Neural cell (in vitro differentiated cells): Measurements from ENCODE around the gene SLC23A3. TPM values are rescaled to one million over a fixed set of nuclear protein-coding genes. Genes with fewer than 3 reads are reported as not detected.

ENCODE experiments used
- H2AFZ ChIP-seq: fragments of 200-600, 300-800 bp; sonication (generic), shearing (Covaris generic); 2 replicates; pipeline ENCODE4 v1.6.0; 2014; ENCODE audit warnings: low read depth, mild to moderate bottlenecking, antibody characterized with exemption, low read length, moderate library complexity
- H3F3A ChIP-seq: fragments of 200-600 bp; shearing (Covaris generic); 2 replicates; pipeline ENCODE4 v1.6.1; 2016; ENCODE audit warnings: mild to moderate bottlenecking, moderate library complexity, mixed read lengths, antibody characterized with exemption, low read length; ENCODE audit not compliant: insufficient read depth, poor library complexity, severe bottlenecking
- H3K27ac ChIP-seq: fragments of 200-600, 300-800 bp; sonication (generic), shearing (Covaris generic); 2 replicates; pipeline ENCODE4 v1.5.1; 2014; ENCODE audit warnings: mild to moderate bottlenecking, low read length, moderate library complexity
- H3K27me3 ChIP-seq: fragments of 300-800, 200-600 bp; sonication (generic), shearing (Covaris generic); 2 replicates; pipeline ENCODE4 v1.6.0; 2014; ENCODE audit warnings: mild to moderate bottlenecking, low read depth, low read length, moderate library complexity; ENCODE audit not compliant: insufficient read depth
- H3K36me3 ChIP-seq: fragments of 300-800, 200-600 bp; sonication (generic), shearing (Covaris generic); 2 replicates; pipeline ENCODE4 v1.5.1; 2014; ENCODE audit warnings: mild to moderate bottlenecking, antibody characterized with exemption, low read length, moderate library complexity; ENCODE audit not compliant: insufficient read depth
- H3K4me2 ChIP-seq: fragments of 300-800, 200-600 bp; sonication (generic), shearing (Covaris generic); 2 replicates; pipeline ENCODE4 v1.6.0; 2014; ENCODE audit warnings: mild to moderate bottlenecking, low read length
- H3K4me3 ChIP-seq: fragments of 300-800, 200-600 bp; sonication (generic), shearing (Covaris generic); 2 replicates; pipeline ENCODE4 v1.5.1; 2014; ENCODE audit warnings: mild to moderate bottlenecking, low read length, moderate library complexity
- H3K79me2 ChIP-seq: fragments of 200-600 bp; shearing (Covaris generic); replicated peaks from 2 replicates; pipeline ENCODE4 v1.6.0; 2014; ENCODE audit warnings: mild to moderate bottlenecking, low read length, moderate library complexity; ENCODE audit not compliant: insufficient read depth
- H3K9ac ChIP-seq: fragments of 300-800, 200-600 bp; sonication (generic), shearing (Covaris generic); 2 replicates; pipeline ENCODE4 v1.6.1; 2016; ENCODE audit warnings: mild to moderate bottlenecking, low read length, mixed read lengths
- H3K9me2 ChIP-seq: fragments of 200-600 bp; shearing (Covaris generic); 2 replicates; pipeline ENCODE4 v1.6.1; 2016; ENCODE audit warnings: mild to moderate bottlenecking, low read length, mixed read lengths; ENCODE audit not compliant: insufficient read depth
- H3K9me3 ChIP-seq: fragments of 200-600, 300-800 bp; sonication (generic), shearing (Covaris generic); 2 replicates; pipeline ENCODE4 v1.6.1; 2016; ENCODE audit warnings: mild to moderate bottlenecking, mixed run types, low read length, moderate library complexity, mixed read lengths
- H4K20me1 ChIP-seq: fragments of 200-600 bp; shearing (Covaris generic); 2 replicates; pipeline ENCODE4 v1.6.1; 2016; ENCODE audit warnings: mild to moderate bottlenecking, mixed run types; ENCODE audit not compliant: insufficient read depth
- EP300 ChIP-seq: fragments of 450-650 bp; conservative IDR thresholded peaks from 2 replicates; pipeline ENCODE4 v1.6.1; 2014; ENCODE audit warnings: antibody characterized with exemption, mild to moderate bottlenecking, moderate library complexity; ENCODE audit not compliant: poor library complexity, severe bottlenecking
- EZH2 ChIP-seq: fragments of 200-600, 300-800 bp; shearing (Covaris generic), sonication (generic); IDR thresholded peaks from 2 replicates; pipeline ENCODE4 v1.6.1; 2014; ENCODE audit warnings: antibody characterized with exemption, low read length, borderline replicate concordance, mild to moderate bottlenecking; ENCODE audit not compliant: insufficient read depth, poor library complexity, severe bottlenecking
- MXI1 ChIP-seq: fragments of 450-650 bp; conservative IDR thresholded peaks from 2 replicates; pipeline ENCODE4 v1.6.1; 2014; ENCODE audit warnings: antibody characterized with exemption, mild to moderate bottlenecking; ENCODE audit not compliant: poor library complexity, severe bottlenecking
- POLR2AphosphoS5 ChIP-seq: IDR thresholded peaks from 2 replicates; pipeline ENCODE4 v1.6.1; 2012
- RAD21 ChIP-seq: fragments of 450-650 bp; conservative IDR thresholded peaks from 2 replicates; pipeline ENCODE4 v1.6.1; 2014; ENCODE audit warnings: antibody characterized with exemption, mild to moderate bottlenecking, moderate library complexity
- SMC3 ChIP-seq: fragments of 450-650 bp; conservative IDR thresholded peaks from 2 replicates; pipeline ENCODE4 v1.6.1; 2014; ENCODE audit warnings: antibody characterized with exemption, mild to moderate bottlenecking, moderate library complexity; ENCODE audit not compliant: poor library complexity
- TAF1 ChIP-seq: IDR thresholded peaks from 2 replicates; pipeline ENCODE4 v1.6.1; 2012; ENCODE audit warnings: low read depth
- polyA plus RNA-seq: library from polyadenylated mRNA; depleted of rRNA; stranded (reverse); fragments of >200 nt; gene quantifications from 2 replicates; pipeline ENCODE4 v1.2.3, GENCODE V29; 2014
- TF ChIP-seq, protein P1 (sequence below): IDR thresholded peaks from 2 replicates; pipeline ENCODE4 v1.6.1; 2012; ENCODE audit warnings: borderline replicate concordance
- TF ChIP-seq, protein P2 (sequence below): fragments of 450-650 bp; IDR thresholded peaks from 2 replicates; pipeline ENCODE4 v1.5.1; 2014; ENCODE audit warnings: antibody characterized with exemption, mild to moderate bottlenecking, moderate library complexity; ENCODE audit not compliant: poor library complexity, severe bottlenecking

Gene SLC23A3
- polyA plus RNA-seq, 1 donor from 2014 or later: 0.28 TPM

DNA sequence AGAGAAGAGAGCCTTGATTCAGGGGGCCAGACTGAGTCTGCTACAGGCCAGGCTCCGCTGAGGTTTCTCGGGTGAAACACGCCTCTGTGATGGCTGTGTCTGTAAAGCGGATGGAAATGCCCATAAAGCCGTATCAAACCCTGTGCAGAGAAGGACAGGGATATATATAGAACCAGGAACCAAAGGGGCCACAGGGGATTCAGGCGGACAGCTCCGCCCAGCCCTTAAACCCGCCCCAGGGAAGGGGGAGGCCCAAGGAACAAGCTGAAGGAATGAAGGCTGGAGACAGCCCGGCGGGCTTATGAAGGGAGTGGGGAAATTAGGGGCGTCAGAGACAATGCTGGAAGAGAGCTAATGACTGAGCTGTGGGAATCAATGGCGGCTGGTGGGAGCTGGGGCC is 51.3 kb downstream of the SLC23A3 start:
- Histone ChIP-seq H3K9me3 (no peaks in the 10 kb centered on the region), H3K4me3 (no peak overlapping the region), H3K36me3 (no peaks in the 10 kb centered on the region), H3K4me2 (no peak overlapping the region), H3K9me2 (no peaks in the 10 kb centered on the region), H3K9ac (no peak overlapping the region), H3K27me3 (no peaks in the 10 kb centered on the region), H3K27ac (no peak overlapping the region), H4K20me1 (no peaks in the 10 kb centered on the region), H3F3A (no peaks in the 10 kb centered on the region), H3K79me2 (no peaks in the 10 kb centered on the region), H2AFZ (no peak overlapping the region)
- TF ChIP-seq EP300 (no peak), TAF1 (no peak), RAD21 (no peak), EZH2 (no peak), POLR2AphosphoS5 (no peak), SMC3 (no peak), MXI1 (no peak)
- TF ChIP-seq, protein P1, sequence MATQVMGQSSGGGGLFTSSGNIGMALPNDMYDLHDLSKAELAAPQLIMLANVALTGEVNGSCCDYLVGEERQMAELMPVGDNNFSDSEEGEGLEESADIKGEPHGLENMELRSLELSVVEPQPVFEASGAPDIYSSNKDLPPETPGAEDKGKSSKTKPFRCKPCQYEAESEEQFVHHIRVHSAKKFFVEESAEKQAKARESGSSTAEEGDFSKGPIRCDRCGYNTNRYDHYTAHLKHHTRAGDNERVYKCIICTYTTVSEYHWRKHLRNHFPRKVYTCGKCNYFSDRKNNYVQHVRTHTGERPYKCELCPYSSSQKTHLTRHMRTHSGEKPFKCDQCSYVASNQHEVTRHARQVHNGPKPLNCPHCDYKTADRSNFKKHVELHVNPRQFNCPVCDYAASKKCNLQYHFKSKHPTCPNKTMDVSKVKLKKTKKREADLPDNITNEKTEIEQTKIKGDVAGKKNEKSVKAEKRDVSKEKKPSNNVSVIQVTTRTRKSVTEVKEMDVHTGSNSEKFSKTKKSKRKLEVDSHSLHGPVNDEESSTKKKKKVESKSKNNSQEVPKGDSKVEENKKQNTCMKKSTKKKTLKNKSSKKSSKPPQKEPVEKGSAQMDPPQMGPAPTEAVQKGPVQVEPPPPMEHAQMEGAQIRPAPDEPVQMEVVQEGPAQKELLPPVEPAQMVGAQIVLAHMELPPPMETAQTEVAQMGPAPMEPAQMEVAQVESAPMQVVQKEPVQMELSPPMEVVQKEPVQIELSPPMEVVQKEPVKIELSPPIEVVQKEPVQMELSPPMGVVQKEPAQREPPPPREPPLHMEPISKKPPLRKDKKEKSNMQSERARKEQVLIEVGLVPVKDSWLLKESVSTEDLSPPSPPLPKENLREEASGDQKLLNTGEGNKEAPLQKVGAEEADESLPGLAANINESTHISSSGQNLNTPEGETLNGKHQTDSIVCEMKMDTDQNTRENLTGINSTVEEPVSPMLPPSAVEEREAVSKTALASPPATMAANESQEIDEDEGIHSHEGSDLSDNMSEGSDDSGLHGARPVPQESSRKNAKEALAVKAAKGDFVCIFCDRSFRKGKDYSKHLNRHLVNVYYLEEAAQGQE: no peak
- TF ChIP-seq, protein P2, sequence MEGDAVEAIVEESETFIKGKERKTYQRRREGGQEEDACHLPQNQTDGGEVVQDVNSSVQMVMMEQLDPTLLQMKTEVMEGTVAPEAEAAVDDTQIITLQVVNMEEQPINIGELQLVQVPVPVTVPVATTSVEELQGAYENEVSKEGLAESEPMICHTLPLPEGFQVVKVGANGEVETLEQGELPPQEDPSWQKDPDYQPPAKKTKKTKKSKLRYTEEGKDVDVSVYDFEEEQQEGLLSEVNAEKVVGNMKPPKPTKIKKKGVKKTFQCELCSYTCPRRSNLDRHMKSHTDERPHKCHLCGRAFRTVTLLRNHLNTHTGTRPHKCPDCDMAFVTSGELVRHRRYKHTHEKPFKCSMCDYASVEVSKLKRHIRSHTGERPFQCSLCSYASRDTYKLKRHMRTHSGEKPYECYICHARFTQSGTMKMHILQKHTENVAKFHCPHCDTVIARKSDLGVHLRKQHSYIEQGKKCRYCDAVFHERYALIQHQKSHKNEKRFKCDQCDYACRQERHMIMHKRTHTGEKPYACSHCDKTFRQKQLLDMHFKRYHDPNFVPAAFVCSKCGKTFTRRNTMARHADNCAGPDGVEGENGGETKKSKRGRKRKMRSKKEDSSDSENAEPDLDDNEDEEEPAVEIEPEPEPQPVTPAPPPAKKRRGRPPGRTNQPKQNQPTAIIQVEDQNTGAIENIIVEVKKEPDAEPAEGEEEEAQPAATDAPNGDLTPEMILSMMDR: no peak

DNA sequence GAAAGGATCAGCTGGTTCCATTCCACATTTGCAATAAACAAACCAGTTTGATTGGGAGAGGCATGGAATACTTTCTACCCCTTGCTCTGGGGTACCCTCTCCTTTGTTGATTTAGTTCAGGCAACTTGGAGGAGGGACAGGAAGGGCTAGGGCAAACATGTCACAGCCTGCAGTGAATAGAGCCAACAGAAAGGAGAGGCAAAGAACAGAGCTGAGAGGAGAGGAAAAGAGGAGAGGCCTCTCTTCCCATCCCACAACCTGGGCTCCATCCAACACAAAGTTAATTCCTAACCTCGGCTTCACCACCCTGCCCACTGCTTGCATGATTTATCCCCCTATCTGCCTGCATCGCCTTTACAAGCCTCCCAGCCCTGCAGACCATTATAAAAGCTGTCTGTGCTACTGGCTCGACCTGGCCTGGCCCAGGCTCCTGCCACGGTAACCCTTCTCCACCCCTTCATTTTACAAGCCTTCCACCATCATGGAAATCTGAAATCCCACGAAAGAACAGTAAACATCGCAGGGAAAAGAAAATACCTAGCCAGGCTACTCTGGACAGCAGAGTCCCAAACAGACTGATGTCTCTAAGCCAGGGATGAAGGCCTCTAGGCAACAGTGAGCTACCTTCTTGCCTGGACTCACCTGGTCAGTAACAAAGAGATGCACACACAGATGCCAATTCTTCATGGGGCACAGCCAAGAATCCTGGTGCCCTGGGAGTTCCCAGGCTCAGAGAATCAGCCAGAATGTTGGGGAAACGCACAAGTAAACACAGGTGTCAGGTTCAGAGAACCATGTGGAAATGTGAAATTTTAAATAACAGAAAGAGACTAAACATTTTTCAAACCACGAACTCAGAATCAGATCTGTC is 52.8 kb downstream of the SLC23A3 start:
- Histone ChIP-seq H3K36me3 (no peaks in the 10 kb centered on the region), H3F3A (no peaks in the 10 kb centered on the region), H3K9ac (no peak overlapping the region), H4K20me1 (no peaks in the 10 kb centered on the region), H3K9me2 (no peaks in the 10 kb centered on the region), H3K4me3 (no peak overlapping the region), H3K79me2 (no peaks in the 10 kb centered on the region), H2AFZ (no peak overlapping the region), H3K27ac (no peak overlapping the region), H3K9me3 (no peaks in the 10 kb centered on the region), H3K4me2 (no peak overlapping the region), H3K27me3 (no peaks in the 10 kb centered on the region)
- TF ChIP-seq, protein P2: no peak
- TF ChIP-seq SMC3 (no peak), EZH2 (no peak), TAF1 (no peak), POLR2AphosphoS5 (no peak), RAD21 (no peak), MXI1 (no peak), EP300 (no peak)
- TF ChIP-seq, protein P1: no peak
